GM18861 (cell line): Measurements from ENCODE around the gene TPM2.

Experiments used
- ATAC-seq: cut with Tn5 transposase; IDR thresholded peaks from one replicate; pipeline ENCODE4 v1.9.1; 2021; ENCODE audit not compliant: unreplicated experiment

TPM2 gene

DNA sequence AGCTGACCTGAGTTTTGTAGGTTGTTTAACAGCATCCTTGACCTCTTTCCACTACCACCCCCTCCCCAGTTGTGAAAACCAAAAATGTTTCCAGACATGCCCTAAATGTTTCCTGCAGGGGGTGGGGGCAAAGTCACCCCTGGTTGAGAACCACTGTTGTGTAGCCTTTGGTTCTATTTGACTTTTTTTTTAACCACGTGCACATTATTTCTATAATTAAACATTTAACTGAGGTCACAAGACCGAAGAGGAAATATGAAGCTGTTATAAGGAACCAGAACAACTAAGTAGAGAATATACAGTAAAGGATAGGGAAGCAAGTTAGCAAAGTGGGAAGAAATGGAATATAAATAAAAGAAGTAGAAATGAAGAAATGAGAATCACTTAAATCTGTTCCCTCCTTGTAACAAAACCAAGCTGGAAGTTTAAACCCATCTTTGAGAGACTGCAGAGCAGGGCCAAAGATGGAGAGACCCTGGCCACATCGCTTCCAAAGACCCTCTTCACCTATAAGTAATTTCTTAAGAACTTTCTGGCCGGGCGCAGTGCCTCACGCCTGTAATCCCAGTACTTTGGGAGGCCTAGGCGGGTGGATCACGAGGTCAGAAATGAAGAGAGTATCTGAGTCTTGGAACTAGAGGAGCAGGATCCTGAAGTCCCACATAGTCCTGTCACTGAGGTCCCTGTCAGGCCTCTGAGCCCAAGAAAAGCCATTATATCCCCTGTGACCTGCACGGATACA, 53.4 kb downstream of the TPM2 start:
- no peak for ATAC-seq

DNA sequence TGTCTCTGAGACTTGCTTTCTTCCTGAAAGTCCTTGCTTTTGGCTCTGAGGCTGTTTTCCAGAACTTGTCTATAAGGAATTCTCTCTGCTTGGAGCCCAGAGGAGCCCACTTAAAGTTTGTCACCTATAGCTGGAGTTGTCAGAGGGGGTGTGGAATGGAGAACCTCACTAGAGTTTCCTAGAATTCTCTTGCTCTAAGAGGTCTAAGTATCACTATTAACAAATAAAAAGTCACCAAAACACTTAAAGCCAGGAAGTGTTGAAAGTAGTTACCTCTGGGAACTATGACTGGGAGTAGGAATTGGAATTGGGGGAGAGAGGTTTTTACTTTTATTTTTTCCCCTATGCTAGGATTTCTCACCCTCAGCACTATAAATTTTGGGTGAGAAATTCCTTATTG, 54.0 kb downstream of the TPM2 start:
- ATAC-seq = no peak
